NOMO-1 treated with DMSO at 0.1 percent for 48 hours (cell line): ENCODE data around the gene UNC13B.
"Not testable (repeated sequence)": the region's sequence is repeated elsewhere in the genome, so short reads cannot be mapped to it uniquely, and the experiment has no call there.

ENCODE experiments used
- DNase-seq: peaks from one replicate; lab custom pipeline; 2025; ENCODE audit not compliant: unreplicated experiment; lab: John Stamatoyannopoulos, UW

The UNC13B gene

DNA sequence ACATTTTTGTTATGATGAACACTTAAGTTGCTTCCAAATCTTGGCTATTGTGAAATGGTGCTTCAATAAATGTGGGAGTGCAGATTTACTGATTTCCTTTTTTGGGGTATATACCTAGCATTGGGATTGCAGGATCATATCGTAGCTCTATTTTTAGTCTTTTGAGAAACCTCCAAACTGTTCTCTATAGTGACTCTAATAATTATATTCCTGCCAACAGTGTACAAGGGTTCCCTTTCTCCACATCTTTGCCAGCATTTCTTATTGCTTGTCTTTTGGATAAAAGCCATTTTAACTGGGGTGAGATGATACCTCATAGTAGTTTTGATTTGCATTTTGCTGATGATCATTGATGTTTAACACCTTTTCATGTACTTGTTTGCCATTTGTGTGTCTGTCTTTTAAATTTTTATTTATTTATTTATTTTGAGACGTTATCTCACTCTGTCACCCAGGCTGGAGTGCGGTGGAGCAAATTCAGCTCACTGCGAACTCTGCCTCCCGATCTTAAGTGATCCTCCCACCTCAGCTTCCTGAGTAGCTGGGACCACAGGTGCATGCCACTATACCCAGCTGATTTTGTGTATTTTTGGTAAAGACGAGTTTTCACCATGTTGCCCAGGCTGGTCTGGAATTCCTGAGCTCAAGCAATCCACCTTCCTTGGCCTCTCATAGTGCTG, 59.0 kb downstream of the UNC13B start:
- no peak for DNase-seq

DNA sequence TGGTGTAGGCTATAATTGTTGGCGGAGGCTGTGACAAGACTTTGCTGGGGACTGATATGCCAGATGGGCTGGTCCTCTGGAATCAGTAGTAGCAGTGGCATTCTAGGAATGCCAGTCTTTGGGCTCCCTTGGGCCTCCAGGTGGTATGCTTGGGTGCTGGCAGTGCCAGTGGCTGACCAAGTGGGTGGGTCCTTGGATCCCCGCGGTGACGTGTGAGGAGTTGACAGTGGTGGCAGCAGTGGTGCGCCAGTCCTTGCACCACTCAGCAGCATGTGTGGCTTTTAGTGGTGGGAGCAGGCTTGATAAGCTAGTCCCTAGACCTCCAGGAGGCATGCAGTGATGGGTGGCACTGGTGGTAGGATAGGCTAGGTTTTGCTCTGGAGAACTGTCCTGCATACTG, 63.9 kb downstream of the UNC13B start:
- no peak for DNase-seq

DNA sequence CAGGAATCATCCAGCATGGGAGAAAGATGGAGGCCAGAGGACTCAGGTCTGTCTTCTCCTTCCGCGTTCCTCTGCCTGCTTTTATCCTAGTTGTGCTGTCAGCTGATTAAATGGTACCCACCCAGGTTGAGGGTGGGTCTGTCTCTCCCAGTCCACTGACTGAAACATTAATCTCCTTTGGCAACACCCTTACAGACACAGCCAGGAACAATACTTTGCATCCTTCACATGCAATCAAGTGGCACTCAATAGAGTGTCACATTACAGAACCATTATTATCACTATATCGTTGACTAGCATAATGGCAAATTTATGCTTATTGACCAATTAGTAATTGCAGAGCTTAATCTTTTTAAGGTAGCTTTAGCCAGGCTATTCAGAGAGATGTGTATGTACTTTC, 64.8 kb downstream of the UNC13B start:
- no peak for DNase-seq

DNA sequence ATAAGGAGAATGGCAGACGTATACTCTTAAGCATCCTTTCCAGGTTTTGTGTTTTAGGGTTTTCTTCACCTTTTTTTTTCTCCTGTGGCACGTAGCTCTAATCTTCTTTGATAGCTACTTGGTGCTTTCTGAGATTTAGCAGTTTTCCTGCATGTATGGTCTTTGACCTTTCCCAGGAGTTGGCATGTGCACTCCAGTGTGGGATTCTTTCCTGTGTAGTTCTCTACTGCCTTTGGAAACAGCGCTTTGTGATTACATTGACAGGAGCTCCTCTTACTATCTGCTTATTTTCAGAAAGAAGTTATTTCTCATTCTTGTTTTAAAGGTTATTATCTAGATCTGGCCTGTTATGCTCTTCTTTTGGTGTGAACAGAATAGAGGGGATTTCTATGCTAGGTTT, 65.5 kb downstream of the UNC13B start:
- no peak for DNase-seq

DNA sequence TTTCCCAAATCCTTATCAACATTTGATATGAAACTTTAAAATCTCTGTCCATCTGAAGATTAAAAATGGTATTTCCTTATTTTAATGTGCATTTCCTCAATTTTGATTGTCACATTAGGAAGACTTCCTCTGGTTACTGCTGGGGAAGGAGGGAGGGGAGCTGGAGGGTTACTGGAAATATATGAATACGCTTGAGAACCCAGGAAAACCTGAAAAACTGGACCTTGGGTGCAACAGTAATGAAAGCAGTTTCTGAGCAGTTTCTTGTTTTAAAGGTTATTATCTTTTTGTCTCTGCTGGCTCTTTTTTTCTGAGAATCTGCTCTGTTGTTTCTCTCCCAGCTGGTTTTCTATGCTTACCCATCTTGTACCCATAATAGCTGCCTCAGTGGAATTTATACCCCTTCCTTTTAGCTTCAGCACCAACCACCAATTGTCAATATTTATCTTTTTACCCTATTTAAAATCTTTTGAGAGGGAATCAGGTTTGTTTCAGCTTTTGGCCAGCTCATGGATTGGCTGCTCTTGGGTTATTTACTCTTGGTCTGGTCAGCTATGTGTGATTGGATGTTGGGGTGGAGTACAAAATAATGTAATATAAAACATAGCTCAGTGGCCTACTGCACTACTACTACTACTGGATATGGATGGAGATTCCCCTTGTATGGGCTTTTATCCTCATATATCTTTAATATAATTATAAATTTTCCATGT, 67.4 kb downstream of the UNC13B start:
- DNase-seq = no peak

DNA sequence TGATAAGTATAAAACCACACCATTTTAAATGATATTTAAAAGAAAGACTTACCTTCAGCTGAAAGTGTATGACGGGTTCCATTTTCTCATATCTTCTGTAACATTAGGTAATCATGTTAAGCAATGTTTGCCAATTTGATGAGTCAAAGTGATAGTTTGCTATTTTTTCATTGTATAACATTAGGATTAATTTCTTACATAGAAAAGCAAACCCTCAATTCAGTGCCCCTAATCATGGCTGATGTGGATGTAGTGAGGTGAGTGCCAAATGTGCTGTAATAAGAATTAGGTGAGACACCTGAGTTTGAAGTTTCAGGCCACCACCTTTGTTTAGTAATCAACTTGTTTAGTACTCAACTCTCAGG, 68.0 kb downstream of the UNC13B start:
- no peak for DNase-seq

DNA sequence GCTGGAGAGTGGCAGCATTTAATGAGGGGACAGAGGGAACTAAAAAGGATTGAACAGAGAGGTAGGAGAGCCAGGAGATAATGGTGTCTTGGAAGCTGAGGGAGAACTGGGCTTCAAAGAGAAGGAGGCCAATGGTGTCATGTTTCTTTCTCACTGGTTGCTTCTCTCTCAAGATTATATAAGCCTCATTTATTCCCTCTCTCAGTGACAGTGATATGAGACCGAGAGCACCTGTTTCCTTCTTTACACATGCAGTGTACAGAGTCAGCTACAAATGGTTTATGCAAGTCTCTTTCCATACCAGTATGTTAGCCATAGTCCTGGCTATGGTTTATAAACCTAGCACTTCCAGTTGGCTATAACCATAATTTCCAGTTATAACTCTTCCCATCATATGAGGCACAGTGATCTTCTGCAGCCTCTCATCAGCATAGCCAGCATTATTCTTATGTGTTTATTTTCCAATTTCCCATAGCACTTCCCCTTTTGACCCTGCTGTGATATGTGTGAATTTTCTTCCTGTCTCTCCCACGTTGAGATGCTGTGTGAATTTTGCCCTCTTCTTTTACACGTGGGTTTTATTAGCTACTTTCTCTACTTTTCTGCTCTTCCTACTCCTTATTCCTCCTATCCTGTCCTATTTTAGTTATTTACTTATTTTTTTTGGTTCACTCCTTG, 71.2 kb downstream of the UNC13B start:
- no peak for DNase-seq

DNA sequence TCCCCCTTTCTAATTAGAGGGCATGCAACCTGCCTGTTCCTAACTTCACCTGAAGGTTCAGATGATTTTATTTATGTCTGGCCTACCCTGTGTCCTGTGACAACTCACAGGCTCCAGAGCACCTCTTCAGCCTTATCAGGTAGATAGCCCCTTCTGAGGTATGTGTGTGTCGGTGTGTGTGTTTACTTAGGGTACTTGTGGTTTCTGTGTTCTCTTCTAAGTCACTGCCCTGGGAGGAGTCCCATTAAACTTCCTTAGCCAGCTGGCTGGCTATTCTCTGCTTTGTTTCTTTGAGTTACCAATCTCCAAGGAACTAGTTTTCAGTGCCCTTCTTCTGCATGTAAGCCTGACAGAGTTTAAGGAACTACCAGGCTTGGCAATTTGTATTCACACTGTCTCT, 74.9 kb downstream of the UNC13B start:
- DNase-seq = no peak

DNA sequence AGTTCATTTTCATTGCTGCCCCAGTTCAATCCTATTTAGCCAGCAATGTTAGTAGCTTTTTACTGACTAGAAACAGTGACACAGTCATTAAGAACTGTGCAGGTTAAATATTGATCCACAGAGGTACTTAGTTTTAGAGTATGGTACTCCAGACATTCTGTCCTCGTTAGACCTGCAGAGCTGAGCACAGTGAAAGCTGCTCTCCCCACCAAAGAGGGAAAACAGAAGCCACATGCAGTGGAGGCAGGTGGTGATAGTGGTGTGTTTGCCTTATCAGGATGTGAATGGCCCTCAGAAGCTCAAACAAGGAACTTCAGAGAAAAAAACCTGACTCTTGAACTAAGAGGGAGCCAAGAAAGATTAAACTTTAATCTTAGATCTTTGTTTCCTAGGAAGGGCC, 75.5 kb downstream of the UNC13B start:
- no peak for DNase-seq

DNA sequence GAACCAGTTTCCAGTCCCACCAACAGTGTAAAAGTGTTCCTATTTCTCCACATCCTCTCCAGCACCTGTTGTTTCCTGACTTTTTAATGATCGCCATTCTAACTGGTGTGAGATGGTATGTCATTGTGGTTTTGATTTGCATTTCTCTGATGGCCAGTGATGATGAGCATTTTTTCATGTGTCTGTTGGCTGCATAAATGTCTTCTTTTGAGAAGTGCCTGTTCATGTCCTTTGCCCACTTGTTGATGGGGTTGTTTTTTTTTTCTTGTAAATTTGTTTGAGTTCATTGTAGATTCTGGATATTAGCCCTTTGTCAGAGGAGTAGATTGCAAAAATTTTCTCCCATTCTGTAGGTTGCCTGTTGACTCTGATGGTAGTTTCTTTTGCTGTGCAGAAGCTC, 84.1 kb downstream of the UNC13B start:
- DNase-seq = not testable (repeated sequence)

DNA sequence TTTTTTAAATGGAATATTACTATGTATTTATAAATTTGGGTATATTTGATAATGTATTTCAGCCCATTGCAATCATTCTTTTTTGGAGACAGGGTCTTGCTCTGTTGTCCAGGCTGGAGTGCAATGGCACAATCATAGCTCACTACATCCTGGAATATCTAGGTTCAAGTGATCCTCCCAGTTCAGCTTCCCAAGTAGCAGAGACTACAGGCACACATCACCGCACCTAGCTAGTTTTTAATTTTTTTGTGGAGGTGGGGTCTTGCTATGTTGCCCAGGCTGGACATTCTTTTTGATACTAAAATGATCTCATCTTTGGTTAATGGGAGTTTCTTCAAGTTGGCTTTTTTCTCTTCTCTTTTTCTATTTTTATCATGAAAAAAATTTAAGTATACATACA, 91.3 kb downstream of the UNC13B start:
- DNase-seq = no peak

DNA sequence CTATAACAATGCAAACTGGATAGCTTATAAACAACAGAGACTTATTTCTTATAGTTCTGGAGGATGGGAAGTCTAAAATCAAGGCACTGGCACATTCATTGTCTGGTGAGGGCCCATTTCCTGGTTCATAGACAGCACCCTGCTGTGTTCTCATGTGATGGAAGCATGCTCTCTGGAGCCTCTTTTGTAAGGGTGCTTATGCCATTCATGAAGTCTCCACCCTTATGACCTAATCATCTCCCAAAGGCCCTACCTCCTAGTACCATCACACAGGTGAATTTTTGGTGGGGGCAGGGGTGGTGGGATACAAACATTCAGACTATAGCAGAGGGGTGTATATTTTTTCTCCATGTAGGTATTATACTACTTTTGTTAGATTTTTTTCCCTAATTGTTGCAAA, 92.4 kb downstream of the UNC13B start:
- no peak for DNase-seq

DNA sequence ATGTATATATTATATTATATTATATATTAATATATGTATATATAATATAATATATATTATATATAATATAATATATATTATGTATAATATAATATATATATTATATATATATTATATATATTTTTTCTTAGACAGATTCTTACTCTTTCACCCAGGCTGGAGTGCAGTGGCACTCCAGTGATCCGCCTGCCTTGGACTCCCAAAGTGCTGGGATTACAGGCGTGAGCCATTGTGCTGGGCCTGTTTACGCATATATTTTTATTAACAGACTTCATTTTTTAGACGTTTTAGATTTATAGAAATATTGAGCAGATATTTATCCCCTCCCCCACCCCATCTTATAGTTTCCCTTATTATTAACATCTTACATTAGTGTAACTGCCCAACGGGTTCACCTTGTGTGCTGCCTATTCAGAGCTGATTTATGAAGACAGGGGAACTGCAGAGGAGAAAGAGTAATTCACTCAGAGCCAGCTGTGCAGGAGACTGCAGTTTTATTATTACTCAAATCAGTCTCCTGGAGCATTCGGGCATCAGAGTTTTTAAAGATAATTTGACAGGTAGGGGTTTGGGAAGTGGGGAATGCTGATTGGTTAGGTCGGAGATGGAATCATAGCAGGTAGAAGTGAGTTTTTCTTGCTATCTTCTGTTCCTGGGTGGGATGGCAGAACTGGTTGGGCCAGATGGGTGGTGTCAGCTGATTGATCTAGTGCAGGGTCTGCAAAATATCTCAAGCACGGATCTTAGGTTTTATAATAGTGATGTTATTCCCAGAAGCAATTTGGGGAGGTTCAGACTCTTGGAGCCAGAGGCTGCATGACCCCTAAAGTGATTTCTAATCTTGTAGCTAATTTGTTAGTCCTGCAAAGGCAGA, 93.4 kb downstream of the UNC13B start:
- DNase-seq = no peak

DNA sequence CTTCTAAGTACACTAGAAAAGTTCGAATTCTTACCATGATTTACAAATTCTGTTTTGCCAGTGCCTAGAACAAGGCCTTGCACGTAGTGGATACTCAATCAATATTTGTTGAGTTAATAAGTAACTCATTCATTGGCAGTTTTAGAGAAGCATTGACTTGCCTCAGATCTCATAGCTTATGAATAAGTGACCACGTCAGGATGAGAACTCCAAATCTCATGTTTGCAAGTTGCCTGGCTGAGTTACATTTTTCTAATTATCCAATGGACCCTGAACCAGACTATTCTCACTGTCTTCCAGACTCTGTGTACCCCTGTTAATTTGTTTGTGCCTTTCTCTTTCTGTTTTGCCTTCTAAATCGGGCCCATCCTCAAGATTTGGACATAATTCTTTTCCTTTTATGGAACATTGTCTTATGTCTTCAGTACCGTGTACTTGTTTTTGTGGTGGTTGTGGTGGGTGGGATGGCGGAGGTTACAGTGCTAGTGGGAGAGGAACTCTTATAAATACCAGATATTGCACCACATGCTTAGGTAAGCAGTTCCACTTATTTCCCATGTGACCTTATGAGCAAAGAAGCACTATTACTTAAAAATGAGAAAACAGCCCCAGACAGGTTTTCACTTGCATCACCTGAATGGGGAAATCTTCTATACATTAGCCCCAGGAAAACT, 96.3 kb downstream of the UNC13B start:
- DNase-seq = peak; percentile 73

DNA sequence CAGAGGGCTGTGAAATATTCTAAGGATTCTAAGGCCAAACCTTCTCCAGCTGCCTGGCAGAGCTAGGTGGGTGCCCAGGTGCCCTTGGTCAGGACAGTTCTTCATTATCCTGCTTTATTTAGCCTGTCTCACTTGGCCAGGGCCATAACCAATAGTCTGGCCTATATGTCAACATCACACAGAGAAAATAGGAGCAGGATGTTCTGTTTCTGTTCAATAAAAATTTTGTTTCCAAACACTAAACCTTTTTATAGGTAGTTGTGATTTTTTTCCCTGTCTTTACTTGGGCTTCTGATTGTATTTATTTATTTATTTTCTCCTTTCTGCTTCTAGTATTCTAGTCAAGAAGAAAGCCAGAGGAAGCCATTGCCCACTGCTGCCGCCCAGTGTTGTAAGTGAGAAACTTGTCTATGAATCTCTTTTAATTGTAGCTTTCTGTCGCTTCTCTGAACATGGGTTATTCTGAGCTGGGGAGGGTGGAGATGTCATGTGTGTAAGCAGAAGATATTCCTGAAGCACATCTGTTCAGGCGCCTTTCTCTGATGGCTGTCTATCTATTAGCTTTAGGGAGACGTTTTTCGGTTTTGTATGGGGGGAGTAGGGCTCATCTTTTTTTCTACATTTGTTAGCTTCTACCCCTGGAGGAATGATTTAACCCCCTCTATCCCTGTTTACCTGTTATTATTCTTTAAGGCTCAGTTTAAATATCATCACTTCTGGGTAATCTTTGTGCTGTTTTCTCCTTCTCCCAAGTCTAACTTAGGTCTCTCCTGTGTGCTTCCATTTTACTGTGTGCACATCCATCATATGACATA, 97.1 kb downstream of the UNC13B start:
- DNase-seq = peak; percentile 45

DNA sequence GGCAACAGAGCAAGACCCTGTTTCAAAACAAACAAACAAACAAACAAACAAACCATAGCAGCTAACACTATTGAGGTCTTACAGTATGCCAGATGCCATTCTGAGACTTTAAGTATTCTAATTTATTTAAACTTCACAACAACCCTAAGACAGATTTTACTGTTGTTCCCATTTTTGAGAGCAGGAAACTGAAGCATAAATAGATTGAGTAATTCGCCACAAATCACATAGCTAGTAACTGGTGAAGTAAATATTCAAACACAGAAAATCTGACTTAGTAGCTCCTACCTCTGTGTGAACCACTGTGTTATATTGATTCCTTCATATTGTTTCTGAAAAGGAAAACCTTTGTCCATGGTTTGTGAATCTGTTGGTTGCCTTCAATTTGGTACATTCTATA, 98.4 kb downstream of the UNC13B start:
- DNase-seq = no peak

DNA sequence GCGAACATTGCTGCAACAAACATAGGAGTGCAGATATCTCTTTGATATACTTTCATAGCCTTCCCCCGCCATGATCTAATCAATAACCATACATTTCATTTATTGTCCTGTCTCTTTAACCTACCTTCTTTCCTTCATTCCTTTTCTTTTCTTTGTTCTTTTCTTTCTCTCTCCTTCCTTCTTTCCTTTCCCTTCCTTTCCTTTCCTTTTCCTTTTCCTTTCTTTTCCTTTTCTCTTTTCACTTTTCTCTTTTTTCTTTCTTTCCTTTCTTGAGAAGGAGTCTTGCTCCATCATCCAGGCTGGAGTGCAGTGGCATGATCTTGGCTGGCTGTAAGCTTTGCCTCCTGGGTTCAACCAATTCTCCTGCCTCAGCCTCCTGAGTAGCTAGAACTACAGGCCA, 100.3 kb downstream of the UNC13B start:
- DNase-seq = no peak

DNA sequence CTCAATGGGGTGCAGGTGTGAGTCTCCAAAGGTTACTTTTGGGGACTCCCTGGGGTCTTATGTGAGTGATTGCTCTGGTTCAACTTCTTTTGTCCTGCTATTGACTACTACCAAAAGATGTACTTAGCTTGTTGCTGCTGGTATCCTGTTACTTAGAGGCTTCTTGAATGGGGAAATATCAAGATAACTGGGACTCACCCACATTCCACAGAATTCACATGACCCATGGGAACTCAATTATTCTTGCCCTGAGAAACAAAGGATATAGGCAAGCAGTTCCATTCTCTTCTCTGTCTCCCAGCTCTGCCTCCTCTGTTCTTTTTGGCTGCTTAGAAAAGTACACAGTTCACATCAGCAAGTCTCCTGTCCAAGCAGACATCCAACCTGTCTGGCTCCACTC, 105.9 kb downstream of the UNC13B start:
- DNase-seq = no peak

DNA sequence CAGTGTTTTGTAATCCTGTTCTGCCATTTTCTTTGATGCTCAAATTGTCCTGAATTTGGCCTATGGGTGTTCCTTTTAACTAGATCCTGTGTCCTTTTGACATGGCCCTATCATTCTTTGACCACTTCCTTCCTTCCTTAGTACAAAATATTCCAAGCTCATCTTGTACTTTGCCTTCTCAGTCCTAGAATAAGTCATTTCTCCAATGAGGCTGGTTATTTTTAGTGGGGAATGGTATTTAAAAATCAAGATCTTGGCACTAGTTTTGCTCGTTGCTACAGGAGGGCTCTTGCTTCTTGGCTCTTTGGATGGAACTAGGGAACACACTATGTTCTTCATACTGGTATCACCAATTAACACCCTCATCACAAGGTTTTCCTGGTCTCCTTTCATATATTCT, 108.1 kb downstream of the UNC13B start:
- DNase-seq = no peak

DNA sequence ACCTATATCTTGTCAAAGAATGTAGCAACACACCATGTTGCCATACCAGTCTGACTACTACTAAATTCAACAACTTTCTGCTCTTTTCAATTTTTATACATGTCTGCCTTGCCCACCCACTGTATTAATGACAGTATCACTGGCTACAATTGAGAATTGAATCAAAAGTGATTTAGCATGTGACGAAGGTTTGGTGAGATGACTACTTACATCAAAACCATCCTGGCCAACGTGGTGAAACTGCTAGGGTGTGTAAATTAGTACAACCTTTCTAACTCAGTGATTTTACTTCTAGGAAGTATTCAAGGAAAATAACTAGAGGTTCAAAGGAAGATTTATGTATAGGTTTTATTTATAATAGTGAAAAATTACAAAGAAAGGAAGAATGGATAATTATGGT, 109.8 kb downstream of the UNC13B start:
- no peak for DNase-seq
